ENCODE data around the gene FGF4.

The FGF4 gene

GRCh38 chr11:69726019-69726418 is 49.1 kb downstream of the FGF4 start:
- Histone ChIP-seq H2BK12ac (ENCODE audit: low read length) (no peak overlapping the region), H3K4me2 (ENCODE audit: low read length) (no peak overlapping the region), H4K91ac (ENCODE audit: low read depth, low read length) (peak overlapping the region; percentile 78), H3K9ac (ENCODE audit: low read length) (no peak overlapping the region), H2BK5ac (ENCODE audit: low read depth, low read length, poor library complexity) (peak overlapping the region; percentile 29), H3K36me3 (ENCODE audit: control insufficient read depth in 1 of 2, insufficient read depth in 2 of 2, low read length in 2 of 2) (no peaks in the 10 kb centered on the region), H3K4ac (ENCODE audit: low read depth, low read length) (no peak overlapping the region), H2BK120ac (ENCODE audit: insufficient read depth, low read length, poor library complexity) (peak overlapping the region; percentile 54), H4K12ac (ENCODE audit: low read depth, low read length) (no peak overlapping the region), H3K14ac (ENCODE audit: low read length) (peak overlapping the region; percentile 45), H3K27ac (ENCODE audit: low read depth, low read length) (no peak overlapping the region), H3K18ac (ENCODE audit: low read length) (peak overlapping the region; percentile 16), H3K4me3 (ENCODE audit: low read depth, low read length) (no peak overlapping the region), H3K9me3 (ENCODE audit: insufficient read depth, low read depth, low read length) (no peaks in the 10 kb centered on the region), H2AK5ac (ENCODE audit: low read length) (no peak overlapping the region), H3K79me2 (ENCODE audit: control insufficient read depth, insufficient read depth, low read length, poor library complexity) (no peaks in the 10 kb centered on the region), H3K79me1 (ENCODE audit: low read length) (peaks cover 5% of the 10 kb centered on the region), H4K8ac (ENCODE audit: low read depth, low read length) (peak overlapping the region; percentile 34), H3K4me1 (ENCODE audit: control insufficient read depth in 1 of 2, insufficient read depth in 2 of 2, low read length in 2 of 2) (peaks cover 8 to 9% of the 10 kb centered on the region in 2 experiments), H3K27me3 (ENCODE audit: insufficient read depth, low read length) (no peaks in the 10 kb centered on the region), H2AFZ (ENCODE audit: insufficient read depth, low read length, poor library complexity) (no peak overlapping the region), H3K23ac (ENCODE audit: low read length) (no peak overlapping the region)
- peak in 1 of 2 donors; percentile 39 for DNase-seq
- no CpG with 5 or more reads among the region's 9 CpGs for WGBS (ENCODE audit: extremely low coverage, insufficient coverage, insufficient read length)

- Histone ChIP-seq H2AFZ (ENCODE audit: insufficient read depth, low read length, poor library complexity) (no peak overlapping the region), H3K23ac (ENCODE audit: low read length) (no peak overlapping the region), H3K4me2 (ENCODE audit: low read length) (no peak overlapping the region), H3K27ac (ENCODE audit: low read depth, low read length) (no peak overlapping the region), H3K79me2 (ENCODE audit: control insufficient read depth, insufficient read depth, low read length, poor library complexity) (no peaks in the 10 kb centered on the region), H4K8ac (ENCODE audit: low read depth, low read length) (no peak overlapping the region), H3K9me3 (ENCODE audit: insufficient read depth, low read depth, low read length) (no peaks in the 10 kb centered on the region), H3K27me3 (ENCODE audit: insufficient read depth, low read length) (no peaks in the 10 kb centered on the region), H2AK5ac (ENCODE audit: low read length) (no peak overlapping the region), H3K18ac (ENCODE audit: low read length) (no peak overlapping the region), H2BK120ac (ENCODE audit: insufficient read depth, low read length, poor library complexity) (no peak overlapping the region), H4K91ac (ENCODE audit: low read depth, low read length) (no peak overlapping the region), H3K36me3 (ENCODE audit: control insufficient read depth in 1 of 2, insufficient read depth in 2 of 2, low read length in 2 of 2) (no peaks in the 10 kb centered on the region), H4K12ac (ENCODE audit: low read depth, low read length) (no peak overlapping the region), H3K4me1 (ENCODE audit: control insufficient read depth in 1 of 2, insufficient read depth in 2 of 2, low read length in 2 of 2) (peaks cover 8 to 9% of the 10 kb centered on the region in 2 experiments), H3K14ac (ENCODE audit: low read length) (no peak overlapping the region), H3K4me3 (ENCODE audit: low read depth, low read length) (no peak overlapping the region), H3K79me1 (ENCODE audit: low read length) (peaks cover 5% of the 10 kb centered on the region), H2BK5ac (ENCODE audit: low read depth, low read length, poor library complexity) (no peak overlapping the region), H3K4ac (ENCODE audit: low read depth, low read length) (no peak overlapping the region), H2BK12ac (ENCODE audit: low read length) (no peak overlapping the region), H3K9ac (ENCODE audit: low read length) (no peak overlapping the region)
- no CpG with 5 or more reads among the region's 9 CpGs for WGBS (ENCODE audit: extremely low coverage, insufficient coverage, insufficient read length)
- DNase-seq = peak in 1 of 2 donors; percentile 19
Measured at GRCh38 chr11:69721745-69722144, 53.4 kb downstream of the FGF4 start.

- Histone ChIP-seq H3K36me3 (ENCODE audit: control insufficient read depth in 1 of 2, insufficient read depth in 2 of 2, low read length in 2 of 2) (no peaks in the 10 kb centered on the region), H3K4me3 (ENCODE audit: low read depth, low read length) (no peak overlapping the region), H4K12ac (ENCODE audit: low read depth, low read length) (no peak overlapping the region), H2BK12ac (ENCODE audit: low read length) (no peak overlapping the region), H3K4me2 (ENCODE audit: low read length) (no peak overlapping the region), H3K9ac (ENCODE audit: low read length) (no peak overlapping the region), H3K4ac (ENCODE audit: low read depth, low read length) (no peak overlapping the region), H3K79me1 (ENCODE audit: low read length) (peaks cover 1% of the 10 kb centered on the region), H2AK5ac (ENCODE audit: low read length) (no peak overlapping the region), H3K27me3 (ENCODE audit: insufficient read depth, low read length) (no peaks in the 10 kb centered on the region), H3K23ac (ENCODE audit: low read length) (no peak overlapping the region), H2AFZ (ENCODE audit: insufficient read depth, low read length, poor library complexity) (no peak overlapping the region), H2BK120ac (ENCODE audit: insufficient read depth, low read length, poor library complexity) (no peak overlapping the region), H3K27ac (ENCODE audit: low read depth, low read length) (no peak overlapping the region), H3K14ac (ENCODE audit: low read length) (no peak overlapping the region), H3K4me1 (ENCODE audit: control insufficient read depth in 1 of 2, insufficient read depth in 2 of 2, low read length in 2 of 2) (peaks cover 4% of the 10 kb centered on the region in 2 experiments), H2BK5ac (ENCODE audit: low read depth, low read length, poor library complexity) (no peak overlapping the region), H3K79me2 (ENCODE audit: control insufficient read depth, insufficient read depth, low read length, poor library complexity) (no peaks in the 10 kb centered on the region), H4K91ac (ENCODE audit: low read depth, low read length) (no peak overlapping the region), H3K9me3 (ENCODE audit: insufficient read depth, low read depth, low read length) (peaks cover 2% of the 10 kb centered on the region), H3K18ac (ENCODE audit: low read length) (no peak overlapping the region), H4K8ac (ENCODE audit: low read depth, low read length) (no peak overlapping the region)
- DNase-seq = no peak
- no CpG with 5 or more reads among the region's 14 CpGs for WGBS (ENCODE audit: extremely low coverage, insufficient coverage, insufficient read length)
Measured at GRCh38 chr11:69721106-69721505, 54.0 kb downstream of the FGF4 start.

Data from trophoblast cell (in vitro differentiated cells and primary cell).